Kidney tubule cell (primary cell): ENCODE data around the gene GPR107.

ENCODE experiments used
- DNase-seq: peaks from one replicate; pipeline ENCODE4 v3.0.0-alpha.2; 2018; ENCODE audit warnings: low spot score

Gene GPR107

GRCh38 chr9:130027533-130028365, 26.0 kb upstream of the GPR107 start:
- no peak for DNase-seq

- no peak for DNase-seq
Observed at GRCh38 chr9:130028493-130029222, 25.0 kb upstream of the GPR107 start.

DNA sequence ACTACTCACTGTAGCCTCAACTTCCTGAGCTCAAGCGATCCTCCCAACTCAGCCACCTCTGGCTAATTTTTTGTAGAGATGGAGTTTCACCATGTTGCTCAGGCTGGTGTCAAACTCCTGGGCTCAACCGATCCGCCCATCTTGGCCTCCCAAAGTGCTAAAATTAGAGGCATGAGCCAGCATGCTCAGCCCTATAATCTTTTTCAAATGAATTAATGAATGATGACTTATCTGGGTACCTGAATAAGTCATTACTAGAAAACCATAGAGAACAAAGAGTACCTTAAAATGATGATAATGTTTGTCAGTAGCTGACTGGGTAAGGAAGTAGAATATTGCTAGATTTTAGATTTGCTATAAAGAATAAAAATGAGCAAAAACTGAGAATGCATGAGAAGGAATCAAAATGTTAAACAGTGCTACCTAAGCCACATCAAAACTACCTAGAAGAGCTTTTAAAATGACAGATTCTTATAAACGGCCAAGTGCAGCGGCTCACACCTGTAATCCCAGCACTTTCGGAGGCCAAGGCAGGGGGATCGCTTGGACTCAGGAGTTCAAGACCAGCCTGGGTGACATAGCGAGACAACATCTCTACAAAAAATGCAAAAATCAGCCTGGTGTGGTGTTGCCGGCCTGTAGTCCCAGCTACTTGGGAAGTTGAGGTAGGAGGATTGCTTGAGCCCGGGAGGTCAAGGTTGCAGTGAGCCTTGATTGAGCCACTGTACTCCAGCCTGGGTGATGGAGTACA, 24.3 kb upstream of the GPR107 start:
- peak; percentile 18 for DNase-seq

DNA sequence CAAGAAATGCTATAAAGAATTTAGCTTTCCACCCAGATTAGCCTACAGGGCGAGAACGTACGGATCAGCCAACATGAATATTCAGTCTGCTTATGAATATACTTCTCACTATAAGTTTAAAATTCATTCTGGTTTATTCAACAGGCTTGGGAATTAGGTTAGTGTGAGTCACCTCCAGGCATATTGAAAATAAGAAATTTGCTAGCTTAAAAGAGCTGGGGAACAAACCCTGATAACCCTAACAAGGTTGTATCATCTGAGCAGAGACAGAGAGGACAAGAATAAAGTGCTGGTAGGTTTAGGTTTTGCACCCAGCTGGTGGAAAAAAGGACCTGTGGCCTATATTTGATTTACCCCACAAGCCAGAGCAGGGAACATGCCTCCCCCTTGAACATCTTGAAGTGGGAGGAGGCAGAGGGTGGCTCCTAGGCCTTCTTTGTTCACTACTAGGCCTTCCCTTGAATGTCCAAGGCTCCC, 23.0 kb upstream of the GPR107 start:
- DNase-seq, result no peak

DNA sequence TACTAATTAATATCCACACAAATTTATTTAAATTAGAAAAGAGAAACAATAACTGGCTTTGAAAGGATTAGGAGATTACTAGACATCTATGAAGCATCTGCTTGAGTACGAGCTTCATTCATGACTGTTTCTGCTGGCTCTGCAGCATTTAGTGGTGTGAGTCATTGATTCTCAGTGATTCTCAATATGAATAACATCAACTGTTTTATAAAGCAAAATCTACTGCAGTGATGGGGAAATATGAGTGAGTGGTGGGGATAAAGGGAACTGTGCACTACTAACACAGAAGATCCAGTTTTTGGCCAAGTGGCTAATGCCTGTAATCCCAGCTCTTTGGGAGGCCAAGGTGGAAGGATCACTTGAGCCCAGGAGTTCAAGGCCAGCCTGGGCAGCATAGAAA, 19.1 kb upstream of the GPR107 start:
- peak; percentile 33 for DNase-seq

DNA sequence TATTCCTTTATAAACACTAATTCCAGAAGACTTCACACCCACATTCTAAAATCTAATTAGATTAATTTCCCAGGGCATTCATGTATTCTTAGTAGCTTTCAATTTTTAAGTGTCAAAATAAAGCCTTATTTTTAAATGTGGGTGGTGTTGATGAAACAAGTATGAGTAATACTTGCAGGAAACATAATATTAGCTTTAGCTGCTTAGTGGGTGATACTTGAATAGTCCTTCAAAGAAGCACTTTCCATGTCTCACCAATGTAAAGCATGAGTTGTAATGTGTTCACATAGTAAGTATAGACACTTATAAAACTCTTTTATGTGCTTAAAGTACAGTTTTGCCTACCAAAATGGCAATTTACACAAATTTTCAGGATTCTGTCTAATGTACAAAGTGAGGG, 17.6 kb upstream of the GPR107 start:
- peak; percentile 40 for DNase-seq

DNA sequence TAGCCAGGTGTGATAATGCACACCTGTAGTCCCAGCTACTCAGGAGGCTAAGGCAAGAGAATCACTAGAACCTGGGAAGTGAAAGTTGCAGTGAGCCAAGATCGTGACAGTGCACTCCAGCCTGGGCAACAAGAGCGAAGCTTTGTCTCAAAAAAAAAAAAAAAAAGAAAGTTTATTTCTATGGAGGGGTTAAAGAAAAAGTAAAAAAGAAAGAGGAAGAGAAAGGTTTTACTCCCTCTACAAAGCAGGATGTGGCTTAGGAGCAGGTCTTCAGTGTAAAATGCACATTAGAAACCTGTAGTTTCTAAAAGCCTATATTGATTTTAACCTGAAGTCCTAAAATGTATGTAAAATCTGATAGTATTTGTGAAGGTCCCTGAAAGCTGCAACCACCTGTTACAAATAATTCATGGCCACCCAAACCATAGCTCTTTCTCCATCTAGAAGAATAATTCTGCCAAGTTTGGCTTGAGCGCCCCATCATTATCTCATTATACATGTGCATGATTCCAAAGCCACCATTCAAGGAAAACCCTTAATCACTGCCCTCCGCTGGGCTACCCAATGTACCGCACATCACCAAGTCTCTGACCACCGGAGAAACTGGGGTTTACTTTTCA, 14.1 kb upstream of the GPR107 start:
- no peak for DNase-seq

GRCh38 chr9:130040984-130041647, 12.6 kb upstream of the GPR107 start:
- no peak for DNase-seq

DNA sequence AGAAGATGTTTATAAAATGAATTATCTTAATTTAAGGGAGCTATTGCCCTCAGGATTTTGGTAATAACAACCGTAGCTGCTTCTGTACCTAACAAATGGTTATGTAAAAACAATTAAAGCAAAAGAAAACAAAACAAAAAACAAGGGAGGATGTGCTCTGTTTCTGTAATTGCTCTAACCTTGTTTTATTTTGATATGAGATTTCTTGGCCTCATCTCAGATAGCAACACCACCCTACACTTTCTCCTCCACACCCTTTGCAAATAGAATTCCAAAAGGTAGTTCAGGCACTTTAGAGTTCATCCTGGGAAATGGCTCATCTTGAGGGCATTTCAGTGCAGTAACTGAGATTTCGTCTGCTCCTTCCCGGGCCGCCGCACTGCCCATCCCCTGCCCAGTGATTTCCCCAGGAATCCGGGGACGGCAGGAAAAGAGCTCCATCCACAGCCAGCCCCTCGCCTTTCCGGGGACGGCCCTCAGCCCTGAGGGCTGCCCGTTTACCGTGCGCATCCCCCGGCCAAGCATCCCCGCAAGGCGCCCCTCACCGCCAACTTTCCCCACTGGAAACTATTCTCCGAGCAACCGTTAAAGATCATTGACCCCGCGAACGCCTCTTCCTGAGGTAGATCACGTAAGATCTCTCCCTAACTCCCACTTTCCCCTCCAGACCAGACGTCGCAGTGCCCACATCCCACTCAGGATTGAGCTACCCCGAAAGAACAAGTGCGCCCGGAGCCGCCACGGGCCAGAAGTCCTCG, 11.9 kb upstream of the GPR107 start:
- peak; percentile 51 for DNase-seq

GRCh38 chr9:130042406-130042884, 11.3 kb upstream of the GPR107 start:
- DNase-seq, result peak; percentile 22

DNA sequence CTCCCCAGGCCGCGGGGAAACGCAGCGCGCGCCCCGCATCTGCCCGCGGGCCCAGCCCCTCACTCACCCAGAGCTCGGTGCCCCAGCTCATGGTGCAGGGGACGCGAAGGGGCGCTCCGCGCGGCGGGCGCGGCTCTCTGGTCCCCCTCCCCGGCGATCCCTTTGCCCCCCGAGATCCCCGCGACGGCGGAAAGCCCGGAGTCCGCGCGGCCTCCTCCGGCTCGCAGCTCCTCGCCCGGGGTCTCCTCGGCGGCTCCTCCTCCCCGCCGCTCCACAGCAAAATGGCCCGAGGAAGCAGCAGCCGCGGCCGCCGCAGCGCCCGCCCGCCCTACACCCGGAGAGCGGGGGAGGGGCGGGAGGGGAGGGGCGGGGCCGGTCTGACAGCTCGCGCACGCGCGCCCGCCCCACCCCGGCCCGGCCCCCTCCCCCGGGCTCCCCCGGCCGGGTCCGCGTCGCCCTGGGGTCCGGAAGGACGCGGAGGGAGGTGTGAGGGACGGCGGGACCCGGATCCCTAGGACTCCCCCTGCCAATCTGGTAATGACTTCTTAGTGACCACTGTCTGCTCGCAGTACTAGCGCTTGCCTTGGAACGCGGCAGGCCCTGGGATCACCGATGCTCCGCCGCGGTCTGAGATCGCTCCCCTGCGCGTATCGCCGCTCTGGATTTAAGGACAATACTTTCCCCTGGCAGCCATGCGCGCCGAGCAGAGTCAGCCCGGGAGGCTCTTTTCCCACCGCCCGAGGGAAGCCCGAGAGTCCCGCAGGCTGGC, 10.6 kb upstream of the GPR107 start, which contains the start of gene FNBP1:
Gene FNBP1, minus strand, starts transcription at position 305 of the 769 bp plus-strand sequence. Its CDS starts 214 bp downstream, at position 91.
- peak; percentile 81 for DNase-seq

GRCh38 chr9:130043654-130044623, 9.8 kb upstream of the GPR107 start:
- DNase-seq, result no peak

GRCh38 chr9:130045725-130046450, 7.8 kb upstream of the GPR107 start:
- DNase-seq, result no peak

DNA sequence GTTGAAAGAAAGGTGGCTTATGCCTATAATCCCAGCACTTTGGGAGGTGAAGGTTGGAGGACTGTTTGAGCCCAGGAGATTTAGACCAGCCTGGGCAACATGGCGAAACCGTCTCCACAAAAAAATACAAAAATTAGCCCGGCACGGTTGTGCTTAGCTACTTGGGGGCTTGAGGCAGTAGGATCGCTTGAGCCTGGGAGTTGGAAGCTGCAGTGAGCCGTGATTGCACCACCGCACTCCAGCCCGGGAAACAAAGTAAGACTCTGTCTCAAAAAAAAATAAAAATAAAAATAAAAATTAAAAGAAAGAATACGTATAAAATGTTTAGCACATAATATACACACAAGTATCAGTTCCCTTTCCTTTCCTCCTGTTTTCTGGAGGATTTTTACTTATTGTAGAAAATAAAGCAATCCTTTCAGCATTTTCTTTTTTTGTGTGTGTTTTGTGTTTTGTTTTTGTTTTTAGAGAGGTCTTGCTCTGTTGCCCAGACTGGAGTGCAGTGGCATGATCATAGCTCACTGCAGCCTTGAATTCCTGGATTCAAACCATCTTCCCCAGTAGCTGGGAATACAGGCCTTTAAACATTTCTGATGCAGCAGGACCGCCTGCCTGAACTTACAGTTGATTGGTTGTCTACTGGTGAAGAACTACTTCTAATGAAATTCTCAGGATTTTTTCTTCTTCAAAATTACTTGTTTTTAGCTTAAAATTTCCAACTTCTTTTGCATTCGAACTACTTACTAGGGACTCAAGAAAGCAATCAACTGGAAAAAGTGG, 4.1 kb upstream of the GPR107 start:
- DNase-seq, result no peak

- no peak for DNase-seq
Observed at GRCh38 chr9:130050462-130050861, 3.2 kb upstream of the GPR107 start.

DNA sequence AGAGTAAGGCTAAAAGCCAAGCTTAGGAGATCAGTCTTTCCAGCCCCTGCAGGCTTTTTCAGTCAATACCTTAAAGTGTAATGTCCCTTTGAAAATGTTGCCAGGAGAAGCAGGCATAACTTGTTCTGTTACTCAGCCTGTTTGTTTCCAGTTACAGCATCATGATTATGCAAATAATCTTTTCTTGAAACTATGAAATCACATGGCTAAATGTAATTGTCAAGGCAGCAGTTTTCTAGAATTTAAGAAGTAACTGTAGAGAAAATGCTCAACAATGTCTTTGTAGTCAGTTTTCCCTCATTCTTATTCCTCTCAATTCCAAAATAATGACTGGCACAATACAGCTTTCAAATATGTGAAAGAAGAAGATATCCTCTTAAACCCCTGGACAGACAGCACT, 1.9 kb upstream of the GPR107 start:
- DNase-seq, result no peak

DNA sequence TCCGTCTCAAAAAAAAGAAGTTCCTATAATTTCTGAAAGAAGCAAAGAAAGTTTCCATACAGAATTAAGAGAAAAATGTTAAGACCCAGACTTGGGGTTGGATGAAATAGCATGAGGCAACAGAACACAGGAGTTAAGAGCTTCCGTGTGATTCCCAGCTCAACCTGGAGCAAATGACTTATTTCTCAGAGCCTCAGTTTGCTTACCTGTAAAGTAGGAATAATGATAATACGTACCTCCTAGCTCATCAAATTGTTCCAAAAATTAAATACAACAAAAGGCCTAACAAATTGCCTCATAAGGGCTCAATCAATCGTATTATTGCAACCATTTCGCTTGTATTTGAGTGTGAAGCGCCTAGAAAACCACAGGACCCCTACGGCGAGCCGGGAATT, 600 bp upstream of the GPR107 start:
- DNase-seq, result no peak
